Vagina (tissue), 2 donors: Measurements from ENCODE around the gene NCAM2. TPM values are rescaled to one million over a fixed set of nuclear protein-coding genes. Genes with fewer than 3 reads are reported as not detected.

Experiments used
- DNase-seq, 2 donors: peaks; one replicate each; pipeline ENCODE4 v3.0.0-alpha.2; 2017; ENCODE audit errors: extremely low spot score in 2 of 2
- H3K27ac ChIP-seq: fragments of 200-600 bp; sonication (generic); one replicate; pipeline ENCODE4 v1.5.1; 2019
- H3K27me3 ChIP-seq: fragments of 200-600 bp; sonication (generic); one replicate; pipeline ENCODE4 v1.5.1; 2019
- H3K36me3 ChIP-seq, 2 donors: fragments of 200-600 bp; sonication (generic); one replicate each; pipeline ENCODE4 v1.5.1; 2017 to 2019
- H3K4me1 ChIP-seq: fragments of 200-600 bp; sonication (generic); one replicate; pipeline ENCODE4 v1.5.1; 2019
- H3K4me3 ChIP-seq, 2 donors: fragments of 200-600 bp; sonication (generic); 1 replicate in 1 of 2; 2 replicates in 1 of 2; pipeline ENCODE4 v1.5.1; 2016 to 2019
- H3K9me3 ChIP-seq: fragments of 200-600 bp; sonication (generic); one replicate; pipeline ENCODE4 v1.5.1; 2019
- CTCF ChIP-seq, 3 experiments: fragments of 450-650 bp in 2 of 3; fragments of 200-600 bp in 1 of 3; sonication (generic) in 1 of 3; IDR thresholded peaks; one replicate each; pipeline ENCODE4 v1.5.1; 2017 to 2019; ENCODE audit warnings: antibody characterized with exemption in 3 of 3, mild to moderate bottlenecking in 2 of 3, moderate library complexity in 2 of 3
- POLR2A ChIP-seq, 2 donors: fragments of 450-650 bp; IDR thresholded peaks; one replicate each; pipeline ENCODE4 v1.6.1; 2017; ENCODE audit warnings: antibody characterized with exemption in 2 of 2, mild to moderate bottlenecking in 2 of 2, moderate library complexity in 2 of 2
- POLR2AphosphoS5 ChIP-seq, 2 donors: sonication (generic); formaldehyde crosslinking; IDR thresholded peaks; one replicate each; pipeline ENCODE4 v1.9.0; 2017; ENCODE audit warnings: antibody characterized with exemption in 2 of 2, mild to moderate bottlenecking in 2 of 2, low read depth in 1 of 2; ENCODE audit not compliant: insufficient read depth in 1 of 2
- intact Hi-C: fragments of 100-400 bp; cut with DNase I; formaldehyde crosslinking; loops from one replicate; pipeline ENCODE4 v1.15.1; 2023
- total RNA-seq: library from RNA; depleted of rRNA; stranded (reverse); fragments of >200 nt; gene quantifications from one replicate; pipeline ENCODE4 v1.2.3, GENCODE V29; 2016

NCAM2 gene
- total RNA-seq, 1 donor from 2014 or later = 4.7 TPM

- Histone ChIP-seq H3K27ac (no peak overlapping the region), H3K4me3 (no peak overlapping the region), H3K9me3 (no peaks in the 10 kb centered on the region), H3K27me3 (no peaks in the 10 kb centered on the region), H3K36me3 (no peaks in the 10 kb centered on the region), H3K4me1 (no peaks in the 10 kb centered on the region)
- intact Hi-C loops = no loop called here
- no peak for DNase-seq
- TF ChIP-seq POLR2AphosphoS5 (IDR thresholded peaks at IDR 0.05; ENCODE audit: insufficient read depth in 1 of 2, low read depth in 1 of 2) (no peak), POLR2A (IDR thresholded peaks at IDR 0.05) (no peak), CTCF (IDR thresholded peaks at IDR 0.05) (no peak)
These were observed 41.5 kb downstream of the NCAM2 start for GRCh38 chr21:21039624-21040170.

- H3K4me1 ChIP-seq = no peaks in the 10 kb centered on the region
- no peak overlapping the region for H3K27ac ChIP-seq
- DNase-seq = no peak
- TF ChIP-seq POLR2A (IDR thresholded peaks at IDR 0.05) (no peak), POLR2AphosphoS5 (IDR thresholded peaks at IDR 0.05; ENCODE audit: insufficient read depth in 1 of 2, low read depth in 1 of 2) (no peak), CTCF (IDR thresholded peaks at IDR 0.05) (no peak)
- no peaks in the 10 kb centered on the region for H3K9me3 ChIP-seq
- intact Hi-C loops = no loop called here
- no peaks in the 10 kb centered on the region for H3K36me3 ChIP-seq
- H3K4me3 ChIP-seq = no peak overlapping the region
- H3K27me3 ChIP-seq = no peaks in the 10 kb centered on the region
These were observed 47.3 kb downstream of the NCAM2 start for GRCh38 chr21:21045518-21045917.

GRCh38 chr21:21046063-21046462 lies 47.9 kb downstream of the NCAM2 start:
- Histone ChIP-seq H3K4me3 (no peak overlapping the region), H3K9me3 (no peaks in the 10 kb centered on the region), H3K36me3 (no peaks in the 10 kb centered on the region), H3K4me1 (no peaks in the 10 kb centered on the region), H3K27me3 (no peaks in the 10 kb centered on the region), H3K27ac (no peak overlapping the region)
- intact Hi-C loops = no loop called here
- no peak for DNase-seq
- TF ChIP-seq CTCF (IDR thresholded peaks at IDR 0.05) (no peak), POLR2AphosphoS5 (IDR thresholded peaks at IDR 0.05; ENCODE audit: insufficient read depth in 1 of 2, low read depth in 1 of 2) (no peak), POLR2A (IDR thresholded peaks at IDR 0.05) (no peak)

- Histone ChIP-seq H3K36me3 (no peaks in the 10 kb centered on the region), H3K4me1 (no peaks in the 10 kb centered on the region), H3K9me3 (no peaks in the 10 kb centered on the region), H3K27me3 (no peaks in the 10 kb centered on the region), H3K27ac (no peak overlapping the region), H3K4me3 (no peak overlapping the region)
- no peak for TF ChIP-seq POLR2A (IDR thresholded peaks at IDR 0.05)
- TF ChIP-seq POLR2AphosphoS5 (IDR thresholded peaks at IDR 0.05; ENCODE audit: insufficient read depth in 1 of 2, low read depth in 1 of 2) = no peak
- no peak for TF ChIP-seq CTCF (IDR thresholded peaks at IDR 0.05)
- intact Hi-C loops = no loop called here
- no peak for DNase-seq
These were observed 53.2 kb downstream of the NCAM2 start for GRCh38 chr21:21051109-21052055.

GRCh38 chr21:21052672-21053071 lies 54.5 kb downstream of the NCAM2 start:
- intact Hi-C loops = no loop called here
- TF ChIP-seq POLR2AphosphoS5 (IDR thresholded peaks at IDR 0.05; ENCODE audit: insufficient read depth in 1 of 2, low read depth in 1 of 2) (no peak), POLR2A (IDR thresholded peaks at IDR 0.05) (no peak), CTCF (IDR thresholded peaks at IDR 0.05) (no peak)

More at GRCh38 chr21:21052672-21053071, 54.5 kb downstream of the NCAM2 start:
- Histone ChIP-seq H3K4me1 (no peaks in the 10 kb centered on the region), H3K27ac (no peak overlapping the region), H3K9me3 (no peaks in the 10 kb centered on the region), H3K4me3 (no peak overlapping the region), H3K36me3 (no peaks in the 10 kb centered on the region), H3K27me3 (no peaks in the 10 kb centered on the region)
- no peak for DNase-seq
